Stomach (tissue), 4 donors: ENCODE measurements around the gene VAMP8.

Experiments
- POLR2A ChIP-seq, 4 donors: fragments of 450-650 bp; IDR thresholded peaks; one replicate each; pipeline ENCODE4 v1.6.1; 2016; ENCODE audit warnings: antibody characterized with exemption in 4 of 4, control low read depth in 2 of 4, mild to moderate bottlenecking in 1 of 4, moderate library complexity in 1 of 4
- TF ChIP-seq, protein P1 (sequence below), 7 experiments: fragments of 450-650 bp in 4 of 7; fragments of 200-600 bp in 3 of 7; sonication (generic) in 3 of 7; IDR thresholded peaks; one replicate each; pipeline ENCODE4 v1.5.1; 2016 to 2019; ENCODE audit warnings: antibody characterized with exemption in 7 of 7, control low read depth in 2 of 7, mild to moderate bottlenecking in 1 of 7

DNA sequence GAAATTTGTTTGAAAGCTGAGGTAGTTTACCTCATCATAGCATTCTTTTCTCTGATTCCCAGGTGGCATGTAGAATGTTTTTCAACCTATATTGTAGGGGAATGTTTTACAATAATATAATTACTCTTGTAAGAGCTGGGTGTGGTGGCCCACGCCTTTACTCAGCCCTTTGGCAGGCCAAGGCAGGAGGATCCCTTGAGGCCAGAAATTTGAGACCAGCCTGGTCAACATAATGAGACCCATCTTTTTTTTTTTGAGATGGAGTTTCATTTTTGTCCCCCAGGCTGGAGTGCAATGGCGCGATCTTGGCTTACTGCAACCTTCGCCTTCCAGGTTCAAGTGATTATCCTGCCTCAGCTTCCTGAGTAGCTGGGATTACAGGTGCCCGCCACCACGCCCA, 42.2 kb downstream of the VAMP8 start:
- TF ChIP-seq, protein P1, sequence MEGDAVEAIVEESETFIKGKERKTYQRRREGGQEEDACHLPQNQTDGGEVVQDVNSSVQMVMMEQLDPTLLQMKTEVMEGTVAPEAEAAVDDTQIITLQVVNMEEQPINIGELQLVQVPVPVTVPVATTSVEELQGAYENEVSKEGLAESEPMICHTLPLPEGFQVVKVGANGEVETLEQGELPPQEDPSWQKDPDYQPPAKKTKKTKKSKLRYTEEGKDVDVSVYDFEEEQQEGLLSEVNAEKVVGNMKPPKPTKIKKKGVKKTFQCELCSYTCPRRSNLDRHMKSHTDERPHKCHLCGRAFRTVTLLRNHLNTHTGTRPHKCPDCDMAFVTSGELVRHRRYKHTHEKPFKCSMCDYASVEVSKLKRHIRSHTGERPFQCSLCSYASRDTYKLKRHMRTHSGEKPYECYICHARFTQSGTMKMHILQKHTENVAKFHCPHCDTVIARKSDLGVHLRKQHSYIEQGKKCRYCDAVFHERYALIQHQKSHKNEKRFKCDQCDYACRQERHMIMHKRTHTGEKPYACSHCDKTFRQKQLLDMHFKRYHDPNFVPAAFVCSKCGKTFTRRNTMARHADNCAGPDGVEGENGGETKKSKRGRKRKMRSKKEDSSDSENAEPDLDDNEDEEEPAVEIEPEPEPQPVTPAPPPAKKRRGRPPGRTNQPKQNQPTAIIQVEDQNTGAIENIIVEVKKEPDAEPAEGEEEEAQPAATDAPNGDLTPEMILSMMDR (IDR thresholded peaks at IDR 0.05): no peak
- TF ChIP-seq POLR2A (IDR thresholded peaks at IDR 0.05): no peak
